ENCODE measurements around the gene DVL2.

DNA sequence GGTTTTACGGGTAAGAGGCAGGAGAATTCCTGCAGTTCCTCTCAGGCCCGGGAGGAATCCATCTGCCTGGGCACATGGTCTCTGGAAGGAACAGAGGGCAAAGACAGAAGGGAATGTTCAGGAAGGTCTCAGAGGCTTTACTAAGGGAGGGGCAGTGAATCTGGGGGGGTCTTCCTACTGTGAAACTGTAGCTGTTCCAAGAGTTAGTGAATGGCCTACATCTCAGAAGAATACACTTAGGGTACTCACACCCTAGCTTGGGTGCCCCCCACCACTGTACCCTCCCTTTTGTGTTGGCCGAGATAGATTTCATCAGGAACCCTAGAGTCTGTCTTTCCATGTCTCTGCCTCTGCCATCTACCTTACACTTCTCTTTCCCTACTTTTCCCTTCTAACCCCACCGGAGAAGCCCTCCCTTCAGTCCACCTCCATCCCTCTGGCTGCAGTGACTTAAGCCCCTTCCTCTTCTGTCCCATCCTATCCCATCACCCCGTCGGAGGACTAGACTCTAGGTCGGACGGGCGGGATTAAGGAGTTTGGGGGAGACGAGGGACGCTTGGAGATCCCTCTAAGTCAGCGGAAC is 15.0 kb downstream of the DVL2 start:
- no peak for TF ChIP-seq CTCF (IDR thresholded peaks at IDR 0.05)
- no peak for TF ChIP-seq EP300 (IDR thresholded peaks at IDR 0.05)
- no peak for TF ChIP-seq POLR2A (IDR thresholded peaks at IDR 0.05)

Measured in ovary (tissue), 3 donors.